ENCODE results near the gene FGF8.

- TF ChIP-seq POLR2A (IDR thresholded peaks at IDR 0.05) (no peak), CTCF (IDR thresholded peaks at IDR 0.05) (no peak)
Observed at GRCh38 chr10:101732096-101732495, 43.8 kb downstream of the FGF8 start.

Measured in tibial nerve (tissue), 3 donors.